ENCODE results near the gene SND1.

The SND1 gene

DNA sequence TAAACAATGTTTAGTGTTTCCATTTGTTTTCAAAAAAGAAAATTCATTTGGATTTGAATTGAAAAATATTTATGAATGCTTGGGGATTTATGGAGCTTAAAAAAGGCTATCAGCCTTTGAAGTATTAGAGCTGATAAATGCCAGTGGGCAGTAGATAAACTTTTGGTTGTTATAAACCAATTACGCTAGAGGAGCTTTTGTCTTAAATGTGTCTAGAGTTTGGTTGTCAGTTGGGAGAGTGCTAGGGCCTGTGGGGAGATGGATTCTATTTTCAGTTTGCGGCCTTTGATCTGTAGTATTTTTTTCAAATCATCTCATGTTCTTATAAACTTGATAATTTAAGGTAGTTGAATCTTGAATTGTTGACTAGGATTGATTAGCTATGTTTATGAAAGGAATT lies 104.0 kb downstream of the SND1 start:
- Mint-ChIP-seq H3K27ac (no peak overlapping the region), H3K4me1 (peaks cover 47% of the 10 kb centered on the region), H3K27me3 (no peaks in the 10 kb centered on the region), H3K4me3 (no peak overlapping the region), H3K36me3 (peaks cover 49% of the 10 kb centered on the region), H3K9me3 (no peaks in the 10 kb centered on the region)
- ATAC-seq: no peak

DNA sequence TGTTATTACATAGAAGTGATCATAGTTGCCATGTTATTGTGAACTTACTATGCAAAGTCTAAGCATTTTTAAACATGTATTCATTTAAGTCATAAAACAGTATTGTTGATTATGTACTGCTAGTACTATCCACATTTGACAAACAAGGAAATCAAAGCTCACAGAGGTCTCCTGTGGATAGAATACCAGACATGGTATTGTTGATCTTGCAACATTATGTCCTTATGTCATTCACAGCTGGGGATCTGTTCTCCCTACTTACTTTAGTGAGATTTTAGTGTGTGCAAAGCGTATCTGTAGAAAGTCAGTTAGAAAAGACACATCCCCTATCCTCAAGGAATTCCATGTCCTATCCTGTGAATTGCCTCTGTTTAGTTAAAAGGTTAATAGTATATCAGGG lies 106.1 kb downstream of the SND1 start:
- no peak for ATAC-seq
- H3K36me3 Mint-ChIP-seq: peaks cover 49% of the 10 kb centered on the region
- peaks cover 40% of the 10 kb centered on the region for H3K4me1 Mint-ChIP-seq
- no peaks in the 10 kb centered on the region for H3K27me3 Mint-ChIP-seq
- H3K4me3 Mint-ChIP-seq: no peak overlapping the region
- H3K27ac Mint-ChIP-seq: no peak overlapping the region
- H3K9me3 Mint-ChIP-seq: no peaks in the 10 kb centered on the region

DNA sequence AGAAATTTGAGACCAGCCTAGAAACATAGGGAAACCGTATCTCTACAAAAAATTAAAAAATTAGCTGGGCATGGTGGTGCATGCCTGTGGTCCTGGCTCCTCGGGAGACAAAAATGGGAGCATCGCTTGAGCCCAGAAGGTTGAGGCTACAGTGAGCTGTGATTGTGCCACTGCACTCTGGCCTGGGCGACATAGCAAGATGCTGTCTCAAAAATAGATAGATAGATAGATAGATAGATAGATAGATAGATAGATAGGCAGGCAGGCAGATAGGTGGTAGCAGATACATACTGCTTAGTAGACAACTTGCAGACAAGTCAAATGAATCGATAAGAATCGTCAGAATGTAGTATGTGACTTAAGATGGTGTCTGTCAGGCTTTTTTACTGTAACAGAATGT lies 106.9 kb downstream of the SND1 start:
- Mint-ChIP-seq H3K36me3 (peaks cover 45% of the 10 kb centered on the region), H3K27ac (no peak overlapping the region), H3K4me1 (peaks cover 33% of the 10 kb centered on the region), H3K27me3 (no peaks in the 10 kb centered on the region), H3K4me3 (no peak overlapping the region), H3K9me3 (no peaks in the 10 kb centered on the region)
- ATAC-seq: no peak

DNA sequence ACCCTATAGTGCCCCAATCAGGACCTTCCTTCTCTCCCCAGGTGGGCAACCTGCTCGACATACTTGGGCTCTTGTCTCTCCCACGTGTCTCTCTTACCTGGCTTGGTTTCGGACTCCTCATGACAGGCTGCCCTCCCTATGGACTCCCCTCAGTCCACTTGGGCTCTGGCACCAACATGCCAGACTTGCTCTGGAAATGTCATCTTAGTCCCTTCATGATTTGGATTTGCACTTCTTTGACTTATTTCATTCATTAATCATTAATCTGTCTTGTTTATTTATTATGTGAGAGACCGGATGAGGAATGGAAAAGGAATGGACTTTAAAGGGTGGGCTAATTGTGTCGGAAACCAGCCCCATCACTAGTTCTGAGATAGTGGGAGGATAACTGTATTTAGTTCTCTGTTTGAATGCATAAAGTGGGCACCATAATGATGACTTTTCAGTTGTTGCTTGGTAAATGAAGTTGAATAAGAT lies 108.0 kb downstream of the SND1 start:
- no peak overlapping the region for H3K27ac Mint-ChIP-seq
- no peak for ATAC-seq

DNA sequence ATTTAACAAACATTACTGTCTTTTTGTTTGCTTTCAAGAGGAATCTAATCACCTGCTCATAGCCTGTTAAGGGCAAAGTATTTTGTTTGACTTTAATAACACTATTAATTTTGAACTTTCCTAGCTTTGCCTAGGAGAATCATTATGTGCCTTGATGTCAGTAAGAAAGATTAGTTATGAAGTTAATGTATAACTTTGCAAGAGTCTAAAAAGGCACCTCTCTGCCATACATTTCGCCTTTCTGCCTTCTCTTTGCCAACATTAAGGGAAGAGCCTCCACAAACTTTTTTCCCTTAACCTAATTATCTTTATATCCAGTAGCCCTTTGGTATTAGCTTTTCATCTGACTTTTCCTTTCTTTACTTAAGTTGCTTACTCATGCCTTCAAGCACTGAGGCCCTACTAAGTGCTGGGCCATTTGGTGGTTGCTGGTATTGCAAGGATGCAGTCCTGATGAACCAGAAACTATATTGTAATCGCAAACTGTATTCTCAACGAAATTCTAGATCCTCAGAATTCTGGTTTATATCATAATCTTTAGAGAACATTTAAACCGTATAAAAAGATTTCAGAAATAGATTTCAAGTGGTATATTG lies 108.5 kb downstream of the SND1 start:
- Mint-ChIP-seq H3K27ac (no peak overlapping the region), H3K27me3 (no peaks in the 10 kb centered on the region), H3K4me1 (peaks cover 36% of the 10 kb centered on the region), H3K9me3 (no peaks in the 10 kb centered on the region), H3K4me3 (no peak overlapping the region), H3K36me3 (peaks cover 48% of the 10 kb centered on the region)
- ATAC-seq: no peak

More for the DNA sequence above, 108.0 kb downstream of the SND1 start:
- Mint-ChIP-seq H3K4me1 (peaks cover 36% of the 10 kb centered on the region), H3K9me3 (no peaks in the 10 kb centered on the region), H3K4me3 (no peak overlapping the region), H3K36me3 (peaks cover 48% of the 10 kb centered on the region), H3K27me3 (no peaks in the 10 kb centered on the region)

DNA sequence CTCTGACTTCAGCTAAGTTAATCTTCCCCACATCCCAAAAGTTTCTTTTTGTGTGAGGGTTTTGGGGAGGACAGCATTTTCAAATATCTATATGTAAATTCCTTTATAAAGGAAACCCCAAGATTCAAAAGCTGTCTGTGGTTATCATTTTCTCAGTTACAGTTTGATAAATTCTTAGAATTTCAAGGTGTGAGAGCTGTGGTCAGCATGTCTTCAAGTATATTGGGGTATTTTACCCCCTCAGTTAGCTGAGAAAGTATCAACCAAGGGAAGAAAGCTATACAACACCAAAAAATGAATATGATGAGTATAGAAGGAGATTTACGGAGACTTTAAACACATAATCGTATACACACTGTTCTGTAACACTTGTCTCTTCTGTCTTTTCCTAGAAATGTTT lies 109.2 kb downstream of the SND1 start:
- Mint-ChIP-seq H3K36me3 (peaks cover 46% of the 10 kb centered on the region), H3K27me3 (no peaks in the 10 kb centered on the region), H3K4me3 (no peak overlapping the region), H3K27ac (no peak overlapping the region), H3K4me1 (peaks cover 31% of the 10 kb centered on the region), H3K9me3 (no peaks in the 10 kb centered on the region)
- ATAC-seq: no peak

DNA sequence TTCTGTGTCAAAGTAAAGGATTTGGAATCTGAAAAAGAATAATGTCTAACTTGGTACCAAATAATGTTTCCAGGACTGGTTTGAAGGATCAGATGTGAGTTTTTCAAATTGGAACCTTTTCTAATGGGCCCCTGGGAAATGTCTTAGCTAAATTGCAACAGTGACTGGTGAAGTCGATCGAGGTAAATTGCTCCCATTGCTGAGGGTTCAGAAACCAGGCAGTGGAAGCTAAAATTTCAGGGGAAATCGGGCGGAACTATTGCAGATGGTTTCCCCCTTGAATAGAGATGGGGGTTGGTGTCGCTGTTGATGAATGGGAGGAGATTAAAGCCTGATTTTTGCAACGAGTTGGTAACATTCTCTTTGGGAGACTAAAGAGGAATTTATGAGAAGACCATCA lies 112.7 kb downstream of the SND1 start:
- Mint-ChIP-seq H3K9me3 (no peaks in the 10 kb centered on the region), H3K4me3 (no peak overlapping the region), H3K27me3 (no peaks in the 10 kb centered on the region), H3K27ac (no peak overlapping the region), H3K4me1 (peaks cover 41% of the 10 kb centered on the region), H3K36me3 (peaks cover 41% of the 10 kb centered on the region)
- no peak for ATAC-seq

DNA sequence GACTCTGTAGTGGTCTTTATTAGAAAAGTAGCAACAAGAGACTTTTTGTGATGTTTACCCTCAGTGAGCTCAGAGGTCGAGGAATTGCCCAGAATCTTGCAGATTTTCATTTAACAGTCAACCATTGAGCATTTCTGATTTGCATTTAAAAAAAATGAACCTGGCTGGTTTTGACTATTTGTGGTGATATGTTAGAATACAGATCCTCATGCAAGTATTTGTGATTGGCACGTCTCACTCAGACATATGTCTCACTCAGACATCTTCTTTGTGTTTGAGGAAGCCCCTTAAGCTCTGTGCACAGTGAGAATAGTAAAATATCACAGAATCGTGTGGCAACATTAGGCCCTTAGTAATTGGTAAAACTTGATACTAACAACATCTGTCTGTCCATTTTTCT lies 113.2 kb downstream of the SND1 start:
- Mint-ChIP-seq H3K4me1 (peaks cover 41% of the 10 kb centered on the region), H3K27me3 (no peaks in the 10 kb centered on the region), H3K36me3 (peaks cover 37% of the 10 kb centered on the region), H3K9me3 (no peaks in the 10 kb centered on the region), H3K27ac (no peak overlapping the region), H3K4me3 (no peak overlapping the region)
- ATAC-seq: no peak

DNA sequence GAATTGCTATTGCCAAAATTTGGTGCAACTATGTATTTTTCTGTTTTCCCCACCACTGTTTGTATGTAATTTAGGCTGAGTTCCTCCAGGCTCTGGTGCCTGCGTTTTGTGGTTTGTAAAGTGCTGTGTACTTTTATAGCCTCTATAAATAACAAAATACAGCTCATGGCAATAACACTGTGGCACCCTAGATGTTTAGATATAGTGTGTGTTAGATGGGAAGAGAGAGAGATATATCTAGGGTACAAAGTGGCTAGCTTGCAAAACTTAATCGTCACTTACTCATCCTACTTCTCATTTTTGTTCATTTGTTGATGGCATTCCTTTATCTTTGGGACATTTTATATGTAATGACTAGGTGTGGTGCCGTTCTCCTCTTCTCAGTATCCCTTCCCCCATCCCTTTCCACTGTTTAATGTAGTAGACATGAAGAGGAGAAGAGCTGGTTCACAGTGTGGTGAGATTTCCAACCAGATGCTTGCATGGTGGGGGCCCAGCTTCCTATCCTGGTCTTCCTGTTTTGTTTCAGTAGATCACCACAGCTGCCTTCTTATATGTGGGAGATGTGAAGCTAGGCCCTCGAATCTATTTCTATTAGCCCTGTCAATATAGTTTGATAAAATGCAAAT lies 115.0 kb downstream of the SND1 start:
- ATAC-seq: no peak
- Mint-ChIP-seq H3K27ac (no peak overlapping the region), H3K4me1 (peaks cover 45% of the 10 kb centered on the region)

DNA sequence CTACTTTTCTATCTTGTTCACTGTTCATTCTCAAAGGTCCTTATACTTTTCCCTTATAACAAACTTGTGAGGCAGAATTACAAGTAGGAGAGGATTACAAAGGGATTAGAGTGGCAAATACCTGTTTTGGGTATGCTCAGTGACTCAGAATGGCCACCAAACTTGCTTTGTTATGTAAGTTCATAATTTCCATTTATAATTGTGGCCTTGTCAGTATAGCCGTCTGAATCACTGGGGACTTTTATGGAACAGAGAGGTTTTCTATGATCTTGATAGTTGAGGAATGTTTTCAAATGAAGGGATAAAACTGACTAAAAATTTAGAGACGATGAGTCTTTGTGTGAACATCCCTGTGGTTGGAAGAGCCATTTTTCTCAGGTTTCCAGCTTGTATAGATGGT lies 116.2 kb downstream of the SND1 start:
- H3K9me3 Mint-ChIP-seq: no peaks in the 10 kb centered on the region
- H3K4me3 Mint-ChIP-seq: no peak overlapping the region
- H3K36me3 Mint-ChIP-seq: peaks cover 23% of the 10 kb centered on the region
- no peak for ATAC-seq
- peaks cover 41% of the 10 kb centered on the region for H3K4me1 Mint-ChIP-seq
- H3K27ac Mint-ChIP-seq: no peak overlapping the region
- H3K27me3 Mint-ChIP-seq: no peaks in the 10 kb centered on the region

More for the DNA sequence above, 115.0 kb downstream of the SND1 start:
- Mint-ChIP-seq H3K9me3 (no peaks in the 10 kb centered on the region), H3K27me3 (no peaks in the 10 kb centered on the region), H3K36me3 (peaks cover 31% of the 10 kb centered on the region), H3K4me3 (no peak overlapping the region)

DNA sequence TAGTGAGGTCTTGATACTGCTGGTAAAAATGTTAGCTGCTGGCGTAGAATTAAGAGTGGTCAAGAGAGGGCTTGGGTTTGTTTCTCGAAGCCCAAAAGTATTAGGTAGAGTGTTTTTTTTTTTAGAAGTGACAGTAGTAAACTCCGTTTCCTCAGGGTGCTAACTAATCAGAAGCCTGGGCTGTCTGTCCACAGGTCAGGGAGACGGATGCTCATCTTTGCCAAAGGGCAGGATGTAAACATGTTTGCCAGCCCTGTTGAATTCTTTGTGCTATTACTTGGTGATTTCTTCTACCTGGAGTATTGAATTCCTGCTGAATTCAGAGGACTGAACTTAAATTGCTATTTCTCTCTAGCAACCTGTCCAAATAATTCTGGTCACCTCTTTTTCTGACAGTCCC lies 117.1 kb downstream of the SND1 start:
- H3K36me3 Mint-ChIP-seq: peaks cover 23% of the 10 kb centered on the region
- H3K4me3 Mint-ChIP-seq: no peak overlapping the region
- no peaks in the 10 kb centered on the region for H3K27me3 Mint-ChIP-seq
- no peaks in the 10 kb centered on the region for H3K9me3 Mint-ChIP-seq
- ATAC-seq: no peak
- peaks cover 41% of the 10 kb centered on the region for H3K4me1 Mint-ChIP-seq
- H3K27ac Mint-ChIP-seq: no peak overlapping the region

DNA sequence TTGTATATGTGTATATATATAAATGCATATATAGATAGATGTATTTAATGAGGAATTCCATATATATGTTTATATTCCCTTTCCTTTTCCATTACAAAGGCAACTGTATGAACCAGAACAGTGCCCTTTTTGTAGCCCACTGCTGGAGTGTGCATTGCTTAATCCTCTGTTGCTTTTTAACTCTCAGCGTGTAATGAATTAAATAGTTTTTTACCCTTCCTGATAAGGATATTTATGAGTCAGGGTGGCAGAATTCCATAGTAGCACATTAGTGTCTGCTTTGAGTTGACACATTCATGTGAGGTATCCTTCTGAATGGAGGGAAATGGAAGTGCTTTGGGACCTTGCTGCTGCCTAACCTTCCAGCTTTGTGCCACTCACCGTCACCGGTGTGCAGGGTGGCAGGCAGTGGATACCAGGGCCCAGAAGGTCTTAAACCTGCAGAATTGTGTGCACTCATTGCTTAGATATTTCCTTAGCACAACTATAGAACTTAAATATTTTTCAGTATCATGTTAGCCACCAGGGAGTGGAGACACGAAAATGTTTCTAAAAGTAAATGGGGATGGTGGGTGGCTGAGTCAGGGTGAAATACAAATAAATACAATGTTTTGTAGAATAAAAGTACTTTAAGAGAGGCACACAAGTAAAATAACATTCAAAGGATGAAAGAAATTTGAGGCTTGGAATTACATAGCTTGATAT lies 117.9 kb downstream of the SND1 start:
- H3K27me3 Mint-ChIP-seq: no peaks in the 10 kb centered on the region
- no peak for ATAC-seq
- H3K27ac Mint-ChIP-seq: no peak overlapping the region
- peaks cover 18% of the 10 kb centered on the region for H3K36me3 Mint-ChIP-seq
- peaks cover 36% of the 10 kb centered on the region for H3K4me1 Mint-ChIP-seq
- H3K4me3 Mint-ChIP-seq: no peak overlapping the region
- no peaks in the 10 kb centered on the region for H3K9me3 Mint-ChIP-seq

DNA sequence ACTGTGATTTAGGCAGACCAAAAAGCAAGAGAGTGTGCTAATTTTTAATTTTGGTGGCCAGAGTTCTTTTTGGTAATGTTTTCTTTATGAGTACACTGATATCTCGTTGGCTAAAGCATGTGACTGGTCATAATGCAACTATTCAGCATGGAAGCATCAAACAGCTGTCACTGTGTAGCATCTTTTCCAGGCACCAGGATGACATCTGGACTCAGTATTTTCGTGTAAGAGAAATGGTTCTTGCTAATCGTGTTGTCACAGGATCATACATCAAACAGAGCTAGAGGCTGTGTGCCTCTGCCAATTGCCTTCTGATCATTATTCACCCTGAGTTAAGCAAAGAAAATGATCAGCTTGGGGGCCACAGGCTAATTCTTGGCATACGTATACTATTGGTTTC lies 118.9 kb downstream of the SND1 start:
- Mint-ChIP-seq H3K4me3 (no peak overlapping the region), H3K36me3 (peaks cover 11% of the 10 kb centered on the region), H3K9me3 (no peaks in the 10 kb centered on the region), H3K27ac (no peak overlapping the region), H3K4me1 (peaks cover 35% of the 10 kb centered on the region), H3K27me3 (no peaks in the 10 kb centered on the region)
- ATAC-seq: no peak

DNA sequence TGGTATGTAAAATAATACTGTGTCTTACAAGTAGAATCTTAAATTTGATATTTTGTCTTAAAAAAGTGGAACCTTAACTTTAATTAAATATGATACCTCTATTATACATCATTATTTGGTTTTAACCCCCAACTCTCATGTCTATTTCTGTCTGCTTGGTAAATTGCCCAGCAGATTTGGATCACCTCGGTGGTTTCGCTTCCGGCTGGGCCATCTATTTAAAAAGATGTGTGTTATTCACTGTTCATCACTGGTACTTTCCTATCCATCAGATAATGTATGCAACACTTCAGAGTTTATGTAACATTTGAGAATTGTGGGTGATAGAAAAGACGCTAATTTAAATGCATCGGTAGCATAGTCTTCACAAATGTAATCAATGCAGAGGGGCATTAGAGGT lies 119.7 kb downstream of the SND1 start:
- H3K4me1 Mint-ChIP-seq: peaks cover 32% of the 10 kb centered on the region
- H3K27me3 Mint-ChIP-seq: no peaks in the 10 kb centered on the region
- no peak overlapping the region for H3K4me3 Mint-ChIP-seq
- H3K9me3 Mint-ChIP-seq: no peaks in the 10 kb centered on the region
- no peak overlapping the region for H3K27ac Mint-ChIP-seq
- peaks cover 6% of the 10 kb centered on the region for H3K36me3 Mint-ChIP-seq
- no peak for ATAC-seq

DNA sequence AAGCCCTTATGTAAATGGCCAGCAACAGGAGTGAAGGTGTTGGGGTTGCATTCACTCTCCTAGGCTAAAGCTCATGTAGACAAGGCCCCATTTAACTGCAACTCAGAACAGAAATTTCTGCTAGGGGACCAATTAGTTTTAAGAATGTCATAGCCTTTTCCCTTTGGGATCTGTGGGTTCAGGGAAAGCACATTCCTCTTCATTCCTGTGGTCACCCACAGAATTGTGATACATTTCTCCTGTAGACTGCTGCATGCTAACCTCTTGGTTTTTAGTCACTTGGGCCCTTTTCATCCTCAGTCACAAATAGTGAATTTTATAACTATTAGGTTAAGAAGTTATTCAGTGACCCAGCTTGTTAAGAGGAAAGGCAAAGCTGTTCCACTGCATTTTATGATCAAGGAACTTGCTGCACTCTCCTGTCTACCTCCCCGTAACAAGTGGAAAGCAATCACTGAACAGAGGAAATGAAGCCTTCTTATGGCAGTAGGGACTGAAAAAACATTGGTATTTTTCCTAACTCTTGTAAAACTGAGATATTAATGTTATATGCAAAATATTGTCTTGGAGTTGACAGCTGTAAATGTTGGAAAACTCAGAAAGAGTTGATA lies 124.9 kb downstream of the SND1 start:
- no peak overlapping the region for H3K4me3 Mint-ChIP-seq
- no peaks in the 10 kb centered on the region for H3K9me3 Mint-ChIP-seq
- peaks cover 11% of the 10 kb centered on the region for H3K36me3 Mint-ChIP-seq
- no peaks in the 10 kb centered on the region for H3K27me3 Mint-ChIP-seq
- H3K4me1 Mint-ChIP-seq: peaks cover 23% of the 10 kb centered on the region
- H3K27ac Mint-ChIP-seq: no peak overlapping the region
- no peak for ATAC-seq
